Panc1 (cell line): ENCODE measurements around the gene VPS35L. TPM values are rescaled to one million over a fixed set of nuclear protein-coding genes. Genes with fewer than 3 reads are reported as not detected.

Experiments used
- ATAC-seq: fragments of 200-7000 bp; cut with Tn5 transposase; 2 replicates; pipeline ENCODE4 v1.9.1; 2020; ENCODE audit warnings: mild to moderate bottlenecking, moderate library complexity
- BruUV-seq: library from RNA; stranded (reverse); fragments of 400-500 nt; replicated peaks from 2 replicates; lab custom pipeline; 2021; lab: Mats Ljungman, UMichigan
- CTCF ChIA-PET: fragments of 300-600 bp; sonication (Branson Sonifier 250); formaldehyde crosslinking; loops from one replicate; lab custom pipeline; 2022; ENCODE audit warnings: antibody characterized with exemption; lab: Charles Lee
- POLR2A ChIA-PET: fragments of 300-600 bp; sonication (Branson Sonifier 250); formaldehyde crosslinking; loops from one replicate; lab custom pipeline; 2022; ENCODE audit warnings: antibody characterized with exemption; lab: Charles Lee
- DNase-seq: peaks from one replicate; pipeline ENCODE4 v3.0.0-alpha.2; 2010; ENCODE audit warnings: low read depth, low spot score
- H3K27ac ChIP-seq: 2 replicates; pipeline ENCODE4 v1.5.1; 2011; ENCODE audit warnings: mild to moderate bottlenecking, low read length, inconsistent platforms
- H3K27me3 ChIP-seq: fragments of 200-500 bp; sonication (Bioruptor generic); 2 replicates; pipeline ENCODE4 v1.6.0; 2014; ENCODE audit warnings: low read length, inconsistent platforms; ENCODE audit not compliant: control insufficient read depth, insufficient read depth
- H3K36me3 ChIP-seq: fragments of 200-500 bp; sonication (Bioruptor generic); 2 replicates; pipeline ENCODE4 v1.5.1; 2014; ENCODE audit warnings: inconsistent platforms, mild to moderate bottlenecking, low read length, moderate library complexity; ENCODE audit not compliant: control insufficient read depth, insufficient read depth
- H3K4me1 ChIP-seq: 2 replicates; pipeline ENCODE4 v1.5.1; 2011; ENCODE audit warnings: inconsistent platforms, mild to moderate bottlenecking, low read length, moderate library complexity; ENCODE audit not compliant: control insufficient read depth, insufficient read depth
- H3K4me3 ChIP-seq, 2 experiments: 2 replicates each; pipeline ENCODE4 v1.5.1; 2011 to 2012; ENCODE audit warnings: low read depth in 2 of 2, low read length in 2 of 2, mild to moderate bottlenecking in 2 of 2, inconsistent platforms in 1 of 2, moderate library complexity in 1 of 2
- H3K9me3 ChIP-seq: fragments of 200-500 bp; sonication (Bioruptor generic); 2 replicates; pipeline ENCODE4 v1.5.1; 2014; ENCODE audit warnings: low read depth, mild to moderate bottlenecking, inconsistent platforms, low read length, moderate library complexity; ENCODE audit not compliant: control insufficient read depth, insufficient read depth
- CTCF ChIP-seq: fragments of 450-650 bp; IDR thresholded peaks from 2 replicates; pipeline ENCODE4 v1.5.1; 2017; ENCODE audit warnings: mild to moderate bottlenecking
- POLR2AphosphoS5 ChIP-seq: IDR thresholded peaks from 2 replicates; pipeline ENCODE4 v1.6.1; 2012; ENCODE audit warnings: mild to moderate bottlenecking, low read depth, low read length, moderate library complexity
- REST ChIP-seq, 2 experiments: IDR thresholded peaks; 2 replicates each; pipeline ENCODE4 v1.6.1; 2011 to 2012; ENCODE audit warnings: low read depth in 2 of 2, control low read depth in 1 of 2, low read length in 1 of 2, mild to moderate bottlenecking in 1 of 2, moderate library complexity in 1 of 2; ENCODE audit not compliant: insufficient read depth in 1 of 2
- SIN3A ChIP-seq: IDR thresholded peaks from 2 replicates; pipeline ENCODE4 v1.6.1; 2012; ENCODE audit warnings: low read depth, mild to moderate bottlenecking, low read length, moderate library complexity, borderline replicate concordance; ENCODE audit not compliant: insufficient read depth
- TCF7L2 ChIP-seq: IDR thresholded peaks from 2 replicates; pipeline ENCODE4 v1.6.1; 2011; ENCODE audit warnings: mild to moderate bottlenecking, low read depth, low read length, inconsistent platforms
- in situ Hi-C: cut with HindIII; loops from 2 replicates; pipeline ENCODE4 v1.10.0; 2016; ENCODE audit warnings: low sequenced_read_pairs, low pct_unique_long_range_greater_than_20kb
- intact Hi-C: fragments of 100-400 bp; cut with micrococcal nuclease; formaldehyde crosslinking; loops from one replicate; pipeline ENCODE4 v1.10.0; 2022; ENCODE audit not compliant: unreplicated experiment
- total RNA-seq: library from RNA; stranded (reverse); gene quantifications from one replicate; pipeline ENCODE4 v1.2.1, GENCODE V29; 2021; ENCODE audit not compliant: unreplicated experiment

Gene VPS35L
- total RNA-seq, 1 experiment from 2014 or later: 124 TPM

- ATAC-seq (0 out of 2 replicates have a peak, but pooled peaks have one; percentile 42), DNase-seq (no peak)
- H3K4me3 ChIP-seq: no peak overlapping the region
- H3K9me3 ChIP-seq: no peaks in the 10 kb centered on the region
- no peaks in the 10 kb centered on the region for H3K4me1 ChIP-seq
- in situ Hi-C loops: no loop called here
- TF ChIP-seq CTCF: no peak
- TF ChIP-seq TCF7L2: no peak
- no peak for TF ChIP-seq REST (IDR thresholded peaks at IDR 0.05; ENCODE audit: insufficient read depth in 1 of 2, low read depth in 2 of 2, low read length in 1 of 2)
- TF ChIP-seq SIN3A: no peak
- no peak for TF ChIP-seq POLR2AphosphoS5
- H3K27ac ChIP-seq: no peak overlapping the region
- H3K27me3 ChIP-seq: no peaks in the 10 kb centered on the region
- no peaks in the 10 kb centered on the region for H3K36me3 ChIP-seq
- intact Hi-C loops: no loop called here
- ChIA-PET POLR2A (no interaction called here), CTCF (no interaction called here)
- BruUV-seq: no TSS peak
Observed at GRCh38 chr16:19690196-19690595, 134.7 kb downstream of the VPS35L start.

- DNase-seq (no peak), ATAC-seq (peak; percentile 60; the same call in 1 of the 2 replicates)
- Histone ChIP-seq H3K9me3 (no peaks in the 10 kb centered on the region), H3K27me3 (no peaks in the 10 kb centered on the region), H3K4me1 (0 out of 2 replicates have a peak, but pooled peaks cover 1% of the 10 kb centered on the region), H3K4me3 (no peak overlapping the region), H3K27ac (no peak overlapping the region), H3K36me3 (no peaks in the 10 kb centered on the region)
- in situ Hi-C loops: no loop called here
- CTCF ChIA-PET: no interaction called here
- no TSS peak for BruUV-seq
- POLR2A ChIA-PET: no interaction called here
- intact Hi-C loops: no loop called here
- TF ChIP-seq CTCF: no peak
- no peak for TF ChIP-seq REST (IDR thresholded peaks at IDR 0.05; ENCODE audit: insufficient read depth in 1 of 2, low read depth in 2 of 2, low read length in 1 of 2)
- TF ChIP-seq POLR2AphosphoS5: no peak
- TF ChIP-seq SIN3A: no peak
- no peak for TF ChIP-seq TCF7L2
Observed at GRCh38 chr16:19691161-19691711, 135.7 kb downstream of the VPS35L start.
